Measurements from ENCODE around the gene TTC23.
"Not testable (repeated sequence)": the region's sequence is repeated elsewhere in the genome, so short reads cannot be mapped to it uniquely, and the experiment has no call there.

Gene TTC23

GRCh38 chr15:99248000-99248715 lies 1.2 kb downstream of the TTC23 start:
- no peak for DNase-seq

GRCh38 chr15:99247062-99247461 lies 2.3 kb downstream of the TTC23 start:
- DNase-seq: no peak

GRCh38 chr15:99244306-99244705 lies 5.1 kb downstream of the TTC23 start:
- no peak for DNase-seq

GRCh38 chr15:99241752-99242151 lies 7.6 kb downstream of the TTC23 start:
- DNase-seq: no peak

- no peak for DNase-seq
These were observed 9.7 kb downstream of the TTC23 start for GRCh38 chr15:99239545-99240198.

GRCh38 chr15:99238849-99239248 lies 10.5 kb downstream of the TTC23 start:
- no peak for DNase-seq

- DNase-seq: not testable (repeated sequence)
These were observed 15.2 kb downstream of the TTC23 start for GRCh38 chr15:99234160-99234559.

- DNase-seq: no peak
These were observed 16.6 kb downstream of the TTC23 start for GRCh38 chr15:99232740-99233139.

- no peak for DNase-seq
These were observed 18.5 kb downstream of the TTC23 start for GRCh38 chr15:99230867-99231266.

- DNase-seq: no peak
These were observed 21.1 kb downstream of the TTC23 start for GRCh38 chr15:99228120-99228770.

- DNase-seq: no peak
These were observed 22.6 kb downstream of the TTC23 start for GRCh38 chr15:99226802-99227201.

- DNase-seq: no peak
These were observed 24.8 kb downstream of the TTC23 start for GRCh38 chr15:99224372-99225214.

- peak; percentile 45 for DNase-seq
These were observed 36.1 kb downstream of the TTC23 start for GRCh38 chr15:99213187-99213811.

- no peak for DNase-seq
These were observed 37.0 kb downstream of the TTC23 start for GRCh38 chr15:99212406-99212805.

GRCh38 chr15:99211926-99212325 lies 37.5 kb downstream of the TTC23 start:
- no peak for DNase-seq

- no peak for DNase-seq
These were observed 39.0 kb downstream of the TTC23 start for GRCh38 chr15:99210334-99210733.

- no peak for DNase-seq
These were observed 40.1 kb downstream of the TTC23 start for GRCh38 chr15:99209326-99209725.

GRCh38 chr15:99207672-99208071 lies 41.7 kb downstream of the TTC23 start:
- DNase-seq: peak; percentile 9

- no peak for DNase-seq
These were observed 47.2 kb downstream of the TTC23 start for GRCh38 chr15:99202176-99202552.

GRCh38 chr15:99201408-99202175 lies 47.8 kb downstream of the TTC23 start:
- no peak for DNase-seq

- no peak for DNase-seq
These were observed 51.5 kb downstream of the TTC23 start for GRCh38 chr15:99197856-99198255.

GRCh38 chr15:99192181-99192580 lies 57.2 kb downstream of the TTC23 start:
- DNase-seq: not testable (repeated sequence)

Measured in COR-L47 (cell line).